Astrocyte (in vitro differentiated cells and primary cell): ENCODE measurements around the gene CAMK1D. TPM values are rescaled to one million over a fixed set of nuclear protein-coding genes. Genes with fewer than 3 reads are reported as not detected.

Experiments
- DNase-seq: peaks from one replicate; pipeline ENCODE4 v3.0.0-alpha.2; 2010; ENCODE audit warnings: low read depth
- FAIRE-seq: peaks from 2 replicates; lab custom pipeline; 2011; peaks lifted over from hg19 to GRCh38; lab: Jason Lieb, UNC
- H2AFZ ChIP-seq: 2 replicates; pipeline ENCODE4 v1.6.0; 2012; ENCODE audit warnings: low read depth, low read length, inconsistent platforms
- H3K27ac ChIP-seq: 2 replicates; pipeline ENCODE4 v1.5.1; 2011; ENCODE audit warnings: low read depth, low read length, inconsistent platforms
- H3K27me3 ChIP-seq: 2 replicates; pipeline ENCODE4 v1.6.0; 2011; ENCODE audit warnings: low read length, inconsistent platforms; ENCODE audit not compliant: insufficient read depth
- H3K36me3 ChIP-seq: 2 replicates; pipeline ENCODE4 v1.5.1; 2011; ENCODE audit warnings: low read length, inconsistent platforms; ENCODE audit not compliant: insufficient read depth
- H3K4me1 ChIP-seq: 2 replicates; pipeline ENCODE4 v1.5.1; 2011; ENCODE audit warnings: low read length, inconsistent platforms; ENCODE audit not compliant: insufficient read depth
- H3K4me2 ChIP-seq: 2 replicates; pipeline ENCODE4 v1.6.0; 2012; ENCODE audit warnings: low read length, inconsistent platforms
- H3K4me3 ChIP-seq: 2 replicates; pipeline ENCODE4 v1.5.1; 2011; ENCODE audit warnings: low read depth, mild to moderate bottlenecking, low read length, inconsistent platforms; ENCODE audit not compliant: insufficient read depth
- H3K79me2 ChIP-seq: 2 replicates; pipeline ENCODE4 v1.6.0; 2012; ENCODE audit warnings: mild to moderate bottlenecking, low read length, inconsistent platforms; ENCODE audit not compliant: insufficient read depth
- H3K9ac ChIP-seq: 2 replicates; pipeline ENCODE4 v1.6.0; 2012; ENCODE audit warnings: mild to moderate bottlenecking, low read length, inconsistent platforms
- H3K9me3 ChIP-seq: 2 replicates; pipeline ENCODE4 v1.5.1; 2012; ENCODE audit warnings: low read depth, mild to moderate bottlenecking, low read length, inconsistent platforms; ENCODE audit not compliant: insufficient read depth
- H4K20me1 ChIP-seq: 2 replicates; pipeline ENCODE4 v1.6.0; 2012; ENCODE audit warnings: low read length, inconsistent platforms; ENCODE audit not compliant: insufficient read depth
- H3K27ac Mint-ChIP-seq: one replicate; pipeline ENCODE4 v1.8.0; 2021; ENCODE audit warnings: mild to moderate bottlenecking, mixed read lengths; ENCODE audit not compliant: unreplicated experiment
- H3K27me3 Mint-ChIP-seq: one replicate; pipeline ENCODE4 v1.8.0; 2021; ENCODE audit warnings: low read depth, mixed read lengths; ENCODE audit not compliant: unreplicated experiment
- H3K36me3 Mint-ChIP-seq: one replicate; pipeline ENCODE4 v1.8.0; 2021; ENCODE audit warnings: low read depth, mixed read lengths; ENCODE audit not compliant: unreplicated experiment
- H3K4me1 Mint-ChIP-seq: one replicate; pipeline ENCODE4 v1.8.0; 2021; ENCODE audit warnings: low read depth, mixed read lengths; ENCODE audit not compliant: unreplicated experiment
- H3K4me3 Mint-ChIP-seq: one replicate; pipeline ENCODE4 v1.8.0; 2021; ENCODE audit warnings: mild to moderate bottlenecking, moderate library complexity, mixed read lengths; ENCODE audit not compliant: unreplicated experiment
- H3K9me3 Mint-ChIP-seq: one replicate; pipeline ENCODE4 v1.8.0; 2021; ENCODE audit warnings: mild to moderate bottlenecking, mixed read lengths; ENCODE audit not compliant: unreplicated experiment
- CTCF ChIP-seq: IDR thresholded peaks from 2 replicates; pipeline ENCODE4 v1.5.1; 2011; ENCODE audit warnings: low read depth, mild to moderate bottlenecking, inconsistent platforms, low read length, moderate library complexity; ENCODE audit not compliant: insufficient read depth
- EZH2 ChIP-seq: IDR thresholded peaks from 2 replicates; pipeline ENCODE4 v1.6.1; 2012; ENCODE audit warnings: mild to moderate bottlenecking, low read length, inconsistent platforms; ENCODE audit not compliant: insufficient read depth
- total RNA-seq: library from RNA; stranded (reverse); gene quantifications from 2 replicates; pipeline ENCODE4 v1.2.1, GENCODE V29; 2021

The CAMK1D gene
- total RNA-seq, 1 donor from 2014 or later: 23.6 TPM

GRCh38 chr10:12479437-12479844 lies 130.1 kb downstream of the CAMK1D start:
- FAIRE-seq (no peak), DNase-seq (no peak)
- H3K36me3 ChIP-seq: no peaks in the 10 kb centered on the region
- H3K27me3 Mint-ChIP-seq: no peaks in the 10 kb centered on the region
- no peaks in the 10 kb centered on the region for H3K27me3 ChIP-seq
- no peak overlapping the region for H2AFZ ChIP-seq
- H3K9me3 Mint-ChIP-seq: peaks cover 5% of the 10 kb centered on the region
- H3K4me3 Mint-ChIP-seq: no peak overlapping the region
- H3K9me3 ChIP-seq: no peaks in the 10 kb centered on the region
- H4K20me1 ChIP-seq: peaks cover 25% of the 10 kb centered on the region
- H3K4me1 Mint-ChIP-seq: no peaks in the 10 kb centered on the region
- no peak overlapping the region for H3K27ac Mint-ChIP-seq
- H3K36me3 Mint-ChIP-seq: peaks cover 16% of the 10 kb centered on the region
- no peaks in the 10 kb centered on the region for H3K4me1 ChIP-seq
- no peak overlapping the region for H3K27ac ChIP-seq
- no peak overlapping the region for H3K9ac ChIP-seq
- TF ChIP-seq EZH2 (no peak), CTCF (no peak)
- H3K4me3 ChIP-seq: no peak overlapping the region
- peaks cover 13% of the 10 kb centered on the region for H3K79me2 ChIP-seq
- no peak overlapping the region for H3K4me2 ChIP-seq

- Histone ChIP-seq H3K4me2 (no peak overlapping the region), H3K9me3 (no peaks in the 10 kb centered on the region), H2AFZ (no peak overlapping the region), H3K79me2 (peaks cover 9% of the 10 kb centered on the region), H3K36me3 (no peaks in the 10 kb centered on the region), H3K27me3 (no peaks in the 10 kb centered on the region), H3K4me3 (no peak overlapping the region), H3K9ac (no peak overlapping the region), H3K4me1 (no peaks in the 10 kb centered on the region), H4K20me1 (peaks cover 25% of the 10 kb centered on the region), H3K27ac (no peak overlapping the region)
- Mint-ChIP-seq H3K9me3 (peaks cover 5% of the 10 kb centered on the region), H3K27me3 (no peaks in the 10 kb centered on the region), H3K27ac (no peak overlapping the region), H3K4me1 (no peaks in the 10 kb centered on the region), H3K36me3 (peaks cover 16% of the 10 kb centered on the region), H3K4me3 (no peak overlapping the region)
- DNase-seq: no peak
- no peak for TF ChIP-seq EZH2
- no peak for TF ChIP-seq CTCF
- no peak for FAIRE-seq
Measured at GRCh38 chr10:12479924-12480323, 130.6 kb downstream of the CAMK1D start.

- FAIRE-seq (no peak), DNase-seq (no peak)
- H3K36me3 ChIP-seq: no peaks in the 10 kb centered on the region
- H4K20me1 ChIP-seq: peaks cover 24% of the 10 kb centered on the region
- peaks cover 5% of the 10 kb centered on the region for H3K9me3 Mint-ChIP-seq
- no peaks in the 10 kb centered on the region for H3K4me1 Mint-ChIP-seq
- H3K9ac ChIP-seq: no peak overlapping the region
- H3K4me3 ChIP-seq: no peak overlapping the region
- no peak overlapping the region for H3K27ac Mint-ChIP-seq
- H3K4me3 Mint-ChIP-seq: no peak overlapping the region
- H3K27me3 ChIP-seq: no peaks in the 10 kb centered on the region
- H3K4me1 ChIP-seq: no peaks in the 10 kb centered on the region
- H3K9me3 ChIP-seq: no peaks in the 10 kb centered on the region
- H3K27me3 Mint-ChIP-seq: no peaks in the 10 kb centered on the region
- no peak overlapping the region for H3K4me2 ChIP-seq
- TF ChIP-seq EZH2: no peak
- no peak for TF ChIP-seq CTCF
- H3K79me2 ChIP-seq: peaks cover 11% of the 10 kb centered on the region
- H3K27ac ChIP-seq: no peak overlapping the region
- H2AFZ ChIP-seq: no peak overlapping the region
- H3K36me3 Mint-ChIP-seq: peaks cover 15% of the 10 kb centered on the region
Measured at GRCh38 chr10:12480440-12480839, 131.1 kb downstream of the CAMK1D start.
